Limb (tissue), 2 donors: ENCODE measurements around the gene SPACA7.

ENCODE experiments used
- DNase-seq, 2 donors: peaks; one replicate each; pipeline ENCODE4 v3.0.0-alpha.2; 2016; ENCODE audit errors: extremely low spot score in 2 of 2

Gene SPACA7

DNA sequence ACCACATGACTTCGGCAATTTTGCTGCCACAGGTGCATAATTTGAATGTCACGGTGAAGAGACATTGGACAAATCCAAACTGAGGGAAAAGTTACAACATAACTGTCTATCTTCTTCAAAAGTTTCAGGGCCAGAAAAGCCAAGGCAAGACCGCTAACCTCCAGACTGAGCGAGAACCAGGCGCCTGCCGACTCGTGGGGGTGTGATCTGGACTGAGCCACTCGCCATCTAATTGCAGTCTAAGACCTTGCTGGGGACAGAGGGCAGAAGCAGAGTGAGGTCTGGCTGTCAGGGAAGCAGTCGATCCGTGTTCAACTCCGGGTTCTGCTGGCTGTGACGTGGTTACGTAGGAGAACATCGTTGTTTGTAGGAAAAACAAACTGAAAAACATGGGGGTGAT, 88.6 kb downstream of the SPACA7 start:
- no peak for DNase-seq

DNA sequence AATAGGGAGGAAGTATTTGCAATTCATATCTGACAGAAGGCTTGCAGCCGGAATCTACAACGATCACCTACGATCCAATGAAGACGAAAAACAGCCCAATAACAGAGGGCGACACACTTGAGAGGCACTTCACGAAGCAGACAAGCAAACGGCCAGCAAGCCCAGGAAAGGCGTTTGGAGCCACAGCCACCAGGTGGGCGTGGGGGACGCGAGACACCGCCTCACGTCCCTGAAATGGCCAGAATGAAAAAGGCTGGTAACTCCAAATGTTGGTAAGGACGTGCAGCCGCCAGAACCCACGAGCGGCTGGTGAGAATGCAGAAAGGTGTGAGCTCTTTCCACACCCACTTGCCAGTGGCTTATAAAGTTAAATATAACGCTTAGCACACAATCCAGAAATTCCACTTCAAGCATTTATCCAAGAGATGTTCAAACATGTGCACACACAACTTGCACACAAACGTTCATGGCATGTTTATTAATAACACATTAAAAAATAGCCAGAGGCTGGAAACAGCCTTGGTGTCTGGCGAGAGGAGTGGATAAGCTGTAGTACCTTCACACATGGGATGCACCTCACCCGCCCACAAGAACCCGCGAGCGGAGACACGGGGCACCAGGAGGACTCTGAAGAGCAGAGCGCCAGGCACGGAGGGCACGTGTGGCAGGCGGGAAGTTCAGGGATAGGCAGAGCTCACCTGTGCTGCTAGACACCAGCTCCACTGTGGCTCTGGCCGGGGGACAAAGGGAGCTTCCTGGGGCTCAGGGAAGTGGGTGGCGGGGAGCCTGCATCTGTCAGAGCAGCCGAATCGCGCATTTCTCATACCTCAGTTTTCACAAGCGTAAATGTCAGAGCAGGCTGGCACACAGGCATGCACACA, 89.3 kb downstream of the SPACA7 start:
- DNase-seq, result no peak

DNA sequence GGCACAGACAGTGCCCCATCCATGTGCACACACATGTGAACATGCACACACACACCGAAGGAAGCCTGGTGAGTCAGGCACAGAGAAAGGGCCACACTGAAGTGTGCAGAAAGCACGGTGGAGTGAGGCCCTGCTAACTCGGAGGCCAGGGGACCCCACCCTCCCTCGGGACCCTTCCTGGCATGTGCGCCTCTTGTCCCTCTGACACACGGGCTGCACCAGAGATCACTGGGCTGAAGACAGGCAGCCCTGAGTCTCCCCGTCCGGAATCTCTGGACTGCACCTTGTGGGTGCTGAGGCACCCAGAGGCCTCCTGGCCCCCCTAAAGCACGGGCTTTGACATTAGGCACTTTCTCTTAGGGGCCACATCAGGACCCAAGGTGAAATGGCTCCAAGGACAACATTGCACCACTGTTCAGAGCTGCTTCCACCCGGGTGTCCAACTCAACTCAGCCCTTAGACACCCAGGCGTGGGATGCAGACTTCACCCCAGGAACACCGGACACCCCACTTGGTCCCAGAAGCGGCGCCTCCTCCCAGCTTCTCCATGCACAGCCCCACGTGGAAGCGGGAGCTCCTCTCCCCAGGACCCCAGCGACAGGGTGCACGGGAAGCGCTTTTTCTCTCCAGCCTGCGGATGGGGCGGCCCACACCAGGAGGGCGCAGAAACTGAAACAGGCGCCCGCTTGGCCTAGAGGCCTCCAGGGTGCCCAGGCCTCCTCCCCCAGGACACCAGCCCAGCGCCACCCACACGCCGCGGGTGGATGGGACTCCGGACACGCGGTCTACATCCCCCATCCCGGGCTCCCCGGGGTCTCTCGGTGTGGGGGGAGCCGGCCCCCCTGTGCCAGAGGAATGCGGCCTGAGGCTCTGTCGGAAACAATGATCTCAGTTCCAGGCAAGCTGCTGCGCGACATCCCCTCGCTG, 90.2 kb downstream of the SPACA7 start:
- DNase-seq, result peak in 1 of 2 donors; percentile 63

DNA sequence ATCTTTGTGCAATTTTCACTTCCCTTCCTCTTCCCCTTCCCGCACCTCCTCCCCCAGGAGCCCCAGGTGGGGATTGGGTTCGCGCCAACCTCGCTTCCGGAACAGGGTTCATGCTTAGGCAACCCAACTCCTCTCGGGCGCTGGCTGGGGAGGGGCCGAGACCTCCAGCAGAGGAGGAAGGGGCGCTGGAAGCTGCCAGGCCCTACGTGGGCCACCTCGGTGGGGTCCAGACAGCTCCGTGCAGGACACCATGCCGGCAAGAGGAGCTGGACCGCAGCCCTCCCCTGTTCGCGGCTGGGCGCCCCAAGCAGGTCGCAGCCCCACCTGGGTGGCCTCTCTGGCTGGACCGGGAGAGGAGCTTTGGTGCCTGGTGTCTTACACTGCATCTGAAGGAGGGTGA, 91.1 kb downstream of the SPACA7 start:
- DNase-seq, result peak in 1 of 2 donors; percentile 38

DNA sequence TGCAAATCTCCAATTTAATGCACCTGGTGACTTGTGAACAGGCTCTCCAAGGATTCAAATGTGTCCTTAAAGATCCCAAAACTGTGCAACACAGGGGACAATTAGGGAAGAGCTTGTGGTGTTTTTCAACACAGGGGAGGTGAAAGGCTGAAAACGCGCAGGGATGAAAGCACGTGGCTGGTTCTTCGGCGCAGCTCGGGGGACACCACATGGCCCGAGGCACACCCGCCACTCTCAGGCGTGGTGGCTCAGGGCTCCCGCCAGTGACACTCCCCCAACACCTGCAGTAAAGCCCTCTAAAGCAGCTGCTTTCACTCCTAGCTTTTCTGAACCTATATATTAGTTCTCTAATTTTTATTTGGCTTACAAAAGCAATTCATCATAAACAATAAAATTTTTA, 91.9 kb downstream of the SPACA7 start:
- DNase-seq, result no peak

DNA sequence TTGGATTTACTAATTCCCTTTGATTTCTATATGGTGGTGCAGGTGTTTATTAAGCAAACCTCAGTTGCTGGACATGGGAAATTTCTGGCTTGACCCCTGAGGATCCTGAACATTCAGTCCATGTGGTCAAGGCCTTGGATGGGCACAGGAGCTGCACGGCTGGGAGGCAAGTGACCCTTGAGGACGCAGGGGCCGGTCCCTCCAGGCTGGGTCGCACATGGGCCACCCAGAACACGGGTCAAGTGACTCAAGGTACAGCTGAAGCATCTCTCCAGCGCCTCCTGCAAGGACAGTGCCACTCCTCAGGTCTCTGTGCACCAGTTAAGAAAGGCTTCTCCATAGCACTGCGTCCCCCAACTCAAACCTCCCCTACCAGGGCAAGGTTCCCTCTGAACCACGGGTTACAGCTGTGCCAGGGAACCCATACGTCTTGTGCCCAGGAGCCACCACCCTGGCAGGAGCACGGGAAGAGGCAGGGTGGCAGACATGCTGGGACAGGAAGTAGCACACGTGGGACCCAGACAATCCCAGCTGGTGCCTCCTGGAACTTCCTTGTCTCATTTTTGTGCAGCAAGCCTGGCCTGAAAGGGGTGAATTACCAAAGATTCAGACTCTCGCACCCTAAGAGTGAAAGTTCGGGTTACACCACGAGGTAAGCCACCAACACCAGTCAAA, 93.1 kb downstream of the SPACA7 start:
- DNase-seq, result no peak

DNA sequence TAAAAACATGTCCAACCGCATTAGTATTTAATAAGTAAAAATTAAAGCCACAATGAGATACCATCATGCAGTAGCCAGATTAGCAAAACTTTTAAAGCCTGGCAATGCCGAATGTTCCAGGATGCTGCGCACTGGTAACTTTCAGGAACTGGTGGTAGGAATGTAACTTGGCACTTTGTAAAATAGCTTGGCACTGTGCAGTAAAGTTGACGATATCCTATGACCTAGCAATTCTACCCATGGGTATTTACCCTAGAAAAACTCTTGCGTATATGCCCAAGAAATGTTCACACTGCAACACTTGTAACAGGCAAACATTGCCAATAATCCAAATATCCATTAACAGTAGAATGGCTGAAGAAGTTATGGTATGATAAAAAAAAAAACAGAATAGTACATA, 97.7 kb downstream of the SPACA7 start:
- no peak for DNase-seq

DNA sequence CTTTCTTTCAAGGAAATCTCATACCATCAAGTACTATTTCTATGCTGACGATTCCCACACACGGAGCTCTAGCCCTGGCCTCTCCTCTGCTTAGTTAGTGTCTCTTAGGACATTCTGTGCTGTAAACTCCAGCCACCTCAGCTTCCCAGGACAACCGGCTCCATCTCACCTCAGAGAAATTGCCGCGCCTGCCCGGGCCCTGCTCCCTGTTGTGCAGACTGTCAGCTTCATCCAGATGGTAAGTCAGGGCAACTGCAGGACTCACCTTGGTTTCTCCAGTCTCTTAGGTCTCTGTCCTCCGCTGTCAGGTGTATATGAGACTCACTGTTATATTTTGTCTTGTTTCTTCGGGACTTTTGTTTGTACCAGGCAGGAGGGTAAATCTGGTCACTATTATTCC, 98.7 kb downstream of the SPACA7 start:
- DNase-seq, result no peak

DNA sequence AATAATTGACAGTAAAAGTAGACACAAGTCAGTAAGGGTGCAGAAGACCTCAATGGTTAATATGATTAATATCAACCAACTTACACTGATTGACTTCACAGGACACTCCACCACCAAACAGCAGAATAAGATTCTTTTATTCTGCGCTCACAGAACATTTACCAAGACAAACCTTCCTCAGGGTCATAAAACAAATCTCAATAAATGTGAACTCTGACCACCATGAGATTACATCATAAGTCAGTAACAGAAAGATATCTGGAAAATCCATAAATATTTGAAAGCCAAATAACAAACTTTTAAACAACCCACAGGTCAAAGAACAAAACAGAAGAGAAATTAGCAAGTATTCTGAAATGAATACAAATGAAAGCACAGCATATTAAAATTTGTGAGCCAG, 99.7 kb downstream of the SPACA7 start:
- DNase-seq, result no peak

DNA sequence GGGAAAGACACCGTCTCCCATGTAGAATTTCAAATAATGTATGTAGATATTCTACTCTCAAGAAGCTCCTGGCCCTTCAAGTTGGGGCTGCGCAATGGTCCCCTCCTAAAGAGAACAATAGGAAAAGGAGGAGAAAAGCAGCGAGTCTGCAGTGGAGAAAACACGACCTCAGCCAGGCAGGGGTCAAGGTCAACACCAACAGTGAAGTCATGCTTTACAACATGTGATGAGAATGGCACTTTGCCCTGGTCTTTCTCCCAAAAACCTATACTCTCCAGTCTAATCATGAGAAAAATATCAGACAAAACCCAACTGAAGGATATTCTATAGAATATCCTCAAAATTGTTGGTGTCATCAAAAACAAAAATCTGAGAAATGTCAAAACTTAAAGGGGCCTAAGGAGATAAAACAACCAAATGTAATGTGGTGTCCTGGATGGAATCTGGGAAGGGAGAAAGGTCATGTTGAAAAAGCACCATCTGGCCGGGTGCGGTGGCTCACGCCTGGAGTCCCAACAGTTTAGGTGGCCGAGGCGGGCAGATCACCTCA, 101.0 kb downstream of the SPACA7 start:
- no peak for DNase-seq

DNA sequence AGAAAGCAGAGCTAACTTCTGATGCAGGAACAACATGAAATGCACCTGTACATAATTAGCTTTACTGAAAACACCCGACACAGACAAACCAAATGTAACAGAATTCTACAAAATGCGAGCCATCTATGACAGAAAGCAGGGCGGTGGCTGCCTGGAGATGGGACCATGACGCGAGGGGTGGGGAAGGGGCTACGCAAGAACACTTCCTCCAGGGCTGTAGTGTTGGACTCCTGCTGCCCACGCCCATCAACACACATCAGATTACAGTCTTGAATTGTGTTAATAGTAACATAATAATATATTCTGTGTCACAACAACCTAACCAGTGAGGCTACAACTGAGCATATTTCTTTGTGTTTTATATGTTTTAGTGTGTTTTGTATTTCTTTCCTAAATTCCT, 103.2 kb downstream of the SPACA7 start:
- DNase-seq, result no peak

DNA sequence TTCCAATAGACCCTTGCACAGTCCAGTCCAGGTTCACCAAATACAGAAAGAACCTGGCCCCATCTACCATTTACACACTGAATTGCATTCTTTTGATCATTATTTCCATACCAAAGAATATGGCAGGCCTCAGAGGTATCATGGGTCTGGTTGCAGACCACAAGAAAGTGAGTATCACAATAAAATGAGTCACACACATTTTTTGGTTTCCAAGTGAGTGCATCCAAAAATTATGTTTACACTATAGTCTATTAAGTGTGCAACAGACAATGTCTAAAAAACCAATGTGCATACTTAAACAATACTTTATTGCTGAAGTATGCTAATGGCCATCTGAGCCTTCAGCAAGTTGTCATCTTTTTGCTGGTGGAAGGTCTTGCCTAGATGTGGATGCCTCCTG, 105.3 kb downstream of the SPACA7 start:
- DNase-seq, result no peak

DNA sequence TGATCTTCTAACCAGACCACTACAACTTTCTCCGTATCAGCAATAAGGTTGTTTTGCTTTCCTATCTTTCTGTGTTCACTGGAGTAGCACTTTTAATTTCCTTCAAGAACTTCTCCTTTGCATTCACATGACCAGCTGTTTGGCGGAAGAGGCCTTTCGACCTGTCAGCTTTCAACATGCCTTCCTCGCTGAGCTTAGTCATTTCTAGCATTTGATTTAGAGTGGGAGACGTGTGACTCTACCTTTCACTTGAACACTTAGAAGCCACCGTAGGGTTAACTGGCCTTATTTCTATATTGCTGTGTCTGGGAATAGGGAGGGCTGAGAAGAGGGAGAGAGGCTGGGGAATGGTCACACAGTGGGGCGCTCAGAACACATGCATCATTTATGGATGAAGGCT, 107.1 kb downstream of the SPACA7 start:
- DNase-seq, result no peak
